Loucy (cell line): ENCODE measurements around the gene C9orf72.

Source experiments
- H2AFZ ChIP-seq: fragments of 200-600 bp; sonication (generic); 2 replicates; pipeline ENCODE4 v1.6.0; 2016; ENCODE audit warnings: antibody characterized with exemption, mild to moderate bottlenecking, low read length, moderate library complexity
- H3F3A ChIP-seq: fragments of 200-600 bp; 2 replicates; pipeline ENCODE4 v1.6.0; 2016; ENCODE audit warnings: antibody characterized with exemption, low read depth, mild to moderate bottlenecking
- H3K27me3 ChIP-seq: fragments of 200-600 bp; sonication (generic); 2 replicates; pipeline ENCODE4 v1.6.1; 2014; ENCODE audit warnings: low read length, mild to moderate bottlenecking; ENCODE audit not compliant: insufficient read depth, poor library complexity, severe bottlenecking
- H3K36me3 ChIP-seq: fragments of 200-600 bp; sonication (generic); 2 replicates; pipeline ENCODE4 v1.6.1; 2016; ENCODE audit warnings: low read length; ENCODE audit not compliant: insufficient read depth
- H3K4me1 ChIP-seq: fragments of 200-600 bp; sonication (generic); 2 replicates; pipeline ENCODE4 v1.5.1; 2014; ENCODE audit warnings: low read length, mild to moderate bottlenecking; ENCODE audit not compliant: insufficient read depth, poor library complexity, severe bottlenecking
- H3K4me2 ChIP-seq: fragments of 200-600 bp; sonication (generic); 2 replicates; pipeline ENCODE4 v1.6.0; 2014; ENCODE audit warnings: antibody characterized with exemption, low read length, low read depth, mild to moderate bottlenecking; ENCODE audit not compliant: poor library complexity, severe bottlenecking
- H3K4me3 ChIP-seq: fragments of 200-600 bp; sonication (generic); 2 replicates; pipeline ENCODE4 v1.5.1; 2014; ENCODE audit warnings: low read length, mild to moderate bottlenecking, mixed read lengths; ENCODE audit not compliant: poor library complexity, severe bottlenecking
- H3K79me2 ChIP-seq: fragments of 200-600 bp; sonication (generic); 2 replicates; pipeline ENCODE4 v1.6.1; 2014; ENCODE audit warnings: low read length; ENCODE audit not compliant: insufficient read depth
- H3K9ac ChIP-seq: fragments of 200-600 bp; sonication (generic); 2 replicates; pipeline ENCODE4 v1.6.0; 2014; ENCODE audit warnings: mild to moderate bottlenecking, low read depth, low read length, moderate library complexity; ENCODE audit not compliant: poor library complexity, severe bottlenecking
- H3K9me2 ChIP-seq: fragments of 200-600 bp; sonication (generic); replicated peaks from 2 replicates; pipeline ENCODE4 v1.6.1; 2016; ENCODE audit warnings: low read depth, low read length, mixed read lengths
- H3K9me3 ChIP-seq: fragments of 200-600 bp; sonication (generic); 2 replicates; pipeline ENCODE4 v1.6.1; 2014; ENCODE audit warnings: mild to moderate bottlenecking, antibody characterized with exemption, low read length, low read depth; ENCODE audit not compliant: insufficient read depth
- H4K20me1 ChIP-seq: fragments of 200-600 bp; sonication (generic); 2 replicates; pipeline ENCODE4 v1.6.0; 2014; ENCODE audit warnings: antibody characterized with exemption, low read length, mild to moderate bottlenecking; ENCODE audit not compliant: insufficient read depth, poor library complexity, severe bottlenecking
- CTCF ChIP-seq: fragments of 200-600 bp; sonication (generic); conservative IDR thresholded peaks from 2 replicates; pipeline ENCODE4 v1.5.1; 2014; ENCODE audit warnings: mild to moderate bottlenecking, antibody characterized with exemption, low read length
- EZH2phosphoT487 ChIP-seq: fragments of 200-600 bp; IDR thresholded peaks from 2 replicates; pipeline ENCODE4 v1.6.1; 2018; ENCODE audit warnings: antibody characterized with exemption, mild to moderate bottlenecking, moderate library complexity, borderline replicate concordance

Gene C9orf72

GRCh38 chr9:27539479-27540441 is 33.5 kb downstream of the C9orf72 start:
- no peak overlapping the region for H3K4me2 ChIP-seq
- TF ChIP-seq EZH2phosphoT487 (no peak), CTCF (no peak)

GRCh38 chr9:27538647-27539046 is 34.6 kb downstream of the C9orf72 start:
- no peaks in the 10 kb centered on the region for H3K9me2 ChIP-seq
- H3F3A ChIP-seq, result no peaks in the 10 kb centered on the region
- no peaks in the 10 kb centered on the region for H3K9me3 ChIP-seq
- H3K4me1 ChIP-seq, result no peaks in the 10 kb centered on the region
- H3K36me3 ChIP-seq, result no peaks in the 10 kb centered on the region
- H3K79me2 ChIP-seq, result no peaks in the 10 kb centered on the region
- no peak overlapping the region for H2AFZ ChIP-seq
- H4K20me1 ChIP-seq, result no peaks in the 10 kb centered on the region
- H3K4me2 ChIP-seq, result no peak overlapping the region
- TF ChIP-seq EZH2phosphoT487 (no peak), CTCF (no peak)
- no peak overlapping the region for H3K4me3 ChIP-seq
- no peak overlapping the region for H3K9ac ChIP-seq
- H3K27me3 ChIP-seq, result no peaks in the 10 kb centered on the region

More at GRCh38 chr9:27539479-27540441, 33.5 kb downstream of the C9orf72 start:
- no peaks in the 10 kb centered on the region for H3F3A ChIP-seq
- no peaks in the 10 kb centered on the region for H3K4me1 ChIP-seq
- H3K9me3 ChIP-seq, result no peaks in the 10 kb centered on the region
- no peak overlapping the region for H3K4me3 ChIP-seq
- H2AFZ ChIP-seq, result no peak overlapping the region
- no peaks in the 10 kb centered on the region for H3K27me3 ChIP-seq
- no peak overlapping the region for H3K9ac ChIP-seq
- no peaks in the 10 kb centered on the region for H3K9me2 ChIP-seq
- no peaks in the 10 kb centered on the region for H3K36me3 ChIP-seq
- no peaks in the 10 kb centered on the region for H4K20me1 ChIP-seq
- no peaks in the 10 kb centered on the region for H3K79me2 ChIP-seq

GRCh38 chr9:27537756-27538155 is 35.5 kb downstream of the C9orf72 start:
- Histone ChIP-seq H3K4me1 (no peaks in the 10 kb centered on the region), H3K27me3 (no peaks in the 10 kb centered on the region), H2AFZ (no peak overlapping the region), H3K9me2 (no peaks in the 10 kb centered on the region), H3K4me3 (no peak overlapping the region), H3K9ac (no peak overlapping the region), H3K9me3 (no peaks in the 10 kb centered on the region), H3K4me2 (no peak overlapping the region), H3F3A (no peaks in the 10 kb centered on the region), H3K36me3 (no peaks in the 10 kb centered on the region), H3K79me2 (no peaks in the 10 kb centered on the region), H4K20me1 (no peaks in the 10 kb centered on the region)
- no peak for TF ChIP-seq EZH2phosphoT487
- no peak for TF ChIP-seq CTCF
